Stimulated activated CD4-positive, alpha-beta T cell treated with anti-CD3 and anti-CD28 coated beads, Interleukin-1b, Interleukin-23, amount 100 ng/mL, for 48 hours (primary cell): ENCODE data around the gene FRMD4A.

Source experiments
- DNase-seq: peaks from one replicate; pipeline ENCODE4 v3.0.0-alpha.2; 2020

FRMD4A gene

GRCh38 chr10:13614530-13615332 lies 716.0 kb downstream of the FRMD4A start:
- no peak for DNase-seq

GRCh38 chr10:13613519-13613918 lies 717.2 kb downstream of the FRMD4A start:
- no peak for DNase-seq

- no peak for DNase-seq
Observed at GRCh38 chr10:13612654-13613373, 717.9 kb downstream of the FRMD4A start.

GRCh38 chr10:13608246-13608853 lies 722.4 kb downstream of the FRMD4A start:
- no peak for DNase-seq

GRCh38 chr10:13604357-13605040 lies 726.2 kb downstream of the FRMD4A start:
- no peak for DNase-seq

- no peak for DNase-seq
Observed at GRCh38 chr10:13597909-13598308, 732.8 kb downstream of the FRMD4A start.

GRCh38 chr10:13594641-13595040 lies 736.1 kb downstream of the FRMD4A start:
- DNase-seq = no peak
